IPS-15b (cell line): ENCODE results near the gene GLS.
A peak's percentile ranks its signal among the peaks of the same experiment; 100 is the strongest.

Experiments used
- H3K27me3 ChIP-seq: one replicate; pipeline ENCODE4 v1.6.1; 2013; ENCODE audit warnings: low read length; ENCODE audit not compliant: control insufficient read depth, insufficient read depth
- H3K36me3 ChIP-seq: one replicate; pipeline ENCODE4 v1.6.1; 2013; ENCODE audit warnings: low read length; ENCODE audit not compliant: control insufficient read depth, insufficient read depth
- H3K4me1 ChIP-seq: one replicate; pipeline ENCODE4 v1.6.1; 2013; ENCODE audit warnings: mild to moderate bottlenecking, low read length; ENCODE audit not compliant: control insufficient read depth, insufficient read depth
- H3K4me3 ChIP-seq: one replicate; pipeline ENCODE4 v1.5.1; 2013; ENCODE audit warnings: low read depth, low read length
- H3K9ac ChIP-seq: one replicate; pipeline ENCODE4 v1.6.1; 2013; ENCODE audit warnings: low read depth, mild to moderate bottlenecking, low read length
- H3K9me3 ChIP-seq: one replicate; pipeline ENCODE4 v1.6.1; 2013; ENCODE audit warnings: mild to moderate bottlenecking, low read length; ENCODE audit not compliant: control insufficient read depth, insufficient read depth

GLS gene

GRCh38 chr2:191014653-191015020, 134.0 kb downstream of the GLS start:
- Histone ChIP-seq H3K4me1 (no peaks in the 10 kb centered on the region), H3K27me3 (peaks cover 43% of the 10 kb centered on the region), H3K9me3 (no peaks in the 10 kb centered on the region), H3K9ac (no peak overlapping the region), H3K4me3 (peak overlapping the region; percentile 59), H3K36me3 (no peaks in the 10 kb centered on the region)
